Epithelial cell of proximal tubule (primary cell): ENCODE data around the gene NBAS. TPM values are rescaled to one million over a fixed set of nuclear protein-coding genes. Genes with fewer than 3 reads are reported as not detected.

Experiments used
- DNase-seq: peaks from one replicate; pipeline ENCODE4 v3.0.0-alpha.2; 2011; ENCODE audit warnings: low read depth
- H3K4me3 ChIP-seq: 2 replicates; pipeline ENCODE4 v1.5.1; 2011; ENCODE audit warnings: low read depth, mild to moderate bottlenecking, low read length
- CTCF ChIP-seq: conservative IDR thresholded peaks from 2 replicates; pipeline ENCODE4 v1.5.1; 2012; ENCODE audit warnings: low read depth, mild to moderate bottlenecking, low read length
- total RNA-seq: library from RNA; depleted of rRNA; stranded (reverse); fragments of >200 nt; gene quantifications from 2 replicates; pipeline ENCODE4 v1.2.3, GENCODE V29; 2015

The NBAS gene
- total RNA-seq, 1 donor from 2014 or later: 48.4 TPM

DNA sequence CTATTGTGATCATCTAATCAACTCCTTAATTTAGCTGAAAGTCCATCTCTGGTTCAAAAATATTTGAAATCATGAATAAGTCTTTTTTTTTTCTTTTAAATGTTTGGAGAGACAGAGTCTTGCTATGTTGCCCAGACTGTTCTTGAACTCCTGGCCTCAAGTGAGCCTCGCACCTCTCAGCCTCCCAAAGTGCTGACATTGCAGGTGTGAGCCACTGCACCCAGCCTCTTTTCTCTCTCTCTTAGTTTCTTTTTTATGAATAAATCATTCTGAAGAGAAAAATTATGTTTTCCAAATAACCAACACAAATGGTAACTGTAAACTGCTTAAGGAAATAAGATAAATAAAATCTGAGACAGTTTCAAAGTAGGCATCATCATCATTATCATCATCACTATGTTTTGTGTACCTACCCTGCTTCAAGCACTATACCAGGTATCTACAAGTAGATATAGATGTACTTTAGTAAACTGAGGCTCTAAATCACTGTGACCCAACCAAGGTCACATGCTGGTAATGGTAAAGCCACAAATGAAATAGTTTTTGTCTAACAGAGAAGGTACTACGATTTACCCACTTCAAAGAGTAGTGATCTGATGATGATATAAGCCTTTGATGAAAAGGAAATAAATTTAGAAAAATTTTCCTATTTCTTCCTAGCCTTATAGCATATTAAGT, 5.0 kb upstream of the NBAS start:
- H3K4me3 ChIP-seq: no peak overlapping the region
- TF ChIP-seq CTCF: no peak
- DNase-seq: no peak

GRCh38 chr2:15565392-15565791, 4.3 kb upstream of the NBAS start:
- TF ChIP-seq CTCF: no peak
- H3K4me3 ChIP-seq: no peak overlapping the region

GRCh38 chr2:15563227-15564100, 2.3 kb upstream of the NBAS start:
- TF ChIP-seq CTCF: no peak
- no peak overlapping the region for H3K4me3 ChIP-seq
- no peak for DNase-seq

More at GRCh38 chr2:15565392-15565791, 4.3 kb upstream of the NBAS start:
- DNase-seq: no peak

DNA sequence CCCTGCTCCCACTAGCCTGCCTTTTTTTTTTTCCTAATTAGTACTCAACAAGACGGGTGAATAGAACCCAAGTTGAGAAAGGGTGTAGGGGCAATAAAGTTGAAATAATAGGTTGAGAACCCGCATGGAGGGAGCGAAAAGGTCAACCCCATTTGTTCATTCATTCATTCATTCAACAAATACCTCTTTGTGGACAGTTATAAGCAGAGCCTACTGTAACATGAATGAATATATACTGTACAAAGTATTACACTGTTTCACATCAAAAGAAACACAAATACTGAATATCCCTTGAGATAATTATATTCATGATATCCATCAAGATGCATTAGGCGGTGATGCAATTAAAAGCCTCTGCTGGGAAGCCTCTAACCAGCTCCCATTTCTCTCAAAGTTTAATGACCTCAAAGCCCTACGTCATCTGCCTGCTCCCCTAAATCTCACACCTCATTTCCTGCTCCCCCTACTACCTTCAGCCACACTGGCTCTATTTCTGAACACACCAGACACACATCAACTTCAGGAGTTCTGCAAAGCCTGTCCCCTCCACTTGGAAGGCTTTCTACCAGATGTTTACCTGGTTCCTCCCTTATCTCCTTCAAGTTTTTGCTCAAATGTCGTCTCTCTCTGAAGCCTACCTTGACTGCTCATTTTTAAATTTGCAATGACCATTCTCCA, 1.4 kb upstream of the NBAS start:
- no peak for DNase-seq
- H3K4me3 ChIP-seq: peak overlapping the region; percentile 91
- TF ChIP-seq CTCF: no peak

GRCh38 chr2:15561574-15562344, 625 bp upstream of the NBAS start:
- peak; percentile 26 for DNase-seq
- H3K4me3 ChIP-seq: peak overlapping the region; percentile 91
- TF ChIP-seq CTCF: no peak

DNA sequence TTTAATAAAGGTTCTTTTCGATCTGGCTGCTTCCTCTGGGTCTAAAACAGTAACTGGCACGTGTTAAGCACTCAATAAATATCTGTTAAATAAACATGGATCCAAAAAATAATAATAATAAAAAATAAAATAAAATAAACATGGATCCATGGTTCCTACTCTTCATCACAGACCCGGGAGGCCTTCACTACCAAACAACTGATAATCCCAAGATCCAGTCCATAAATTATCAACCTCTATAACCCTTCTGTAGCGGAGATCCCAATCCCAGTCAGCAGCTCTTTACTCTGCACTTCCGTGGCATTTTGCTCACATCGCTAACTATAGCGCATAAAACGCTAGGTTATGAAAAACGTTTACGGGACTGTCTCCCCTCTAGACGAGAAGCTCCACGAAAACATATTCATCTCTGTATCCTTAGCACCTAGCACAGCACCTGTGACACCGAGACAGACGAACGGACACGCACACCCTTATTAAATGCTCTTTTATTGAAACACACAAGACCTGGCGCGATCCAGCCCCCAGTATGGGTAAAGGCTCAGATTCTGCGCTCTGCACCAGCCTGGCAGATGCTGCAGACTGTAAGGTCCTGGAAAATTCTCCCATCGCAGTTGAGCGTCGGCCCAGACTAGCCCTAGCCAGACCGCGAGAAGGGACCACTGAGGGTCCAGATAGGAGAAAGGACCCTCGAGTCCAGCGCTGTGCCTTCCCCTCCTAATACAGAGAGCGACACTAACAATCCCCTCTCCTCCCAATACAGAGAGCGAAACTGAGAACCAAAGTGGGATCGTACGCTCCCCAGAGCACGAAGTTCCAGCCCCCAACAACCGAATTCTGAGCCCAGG, 770 bp downstream of the NBAS start:
- no peak for TF ChIP-seq CTCF
- H3K4me3 ChIP-seq: peak overlapping the region; percentile 91
- no peak for DNase-seq
